Measurements from ENCODE around the gene COG6. TPM values are rescaled to one million over a fixed set of nuclear protein-coding genes. Genes with fewer than 3 reads are reported as not detected.

The COG6 gene
- polyA plus RNA-seq, 1 of the 3 experiments (the other 2 are of a cell fraction): 13.1 TPM

DNA sequence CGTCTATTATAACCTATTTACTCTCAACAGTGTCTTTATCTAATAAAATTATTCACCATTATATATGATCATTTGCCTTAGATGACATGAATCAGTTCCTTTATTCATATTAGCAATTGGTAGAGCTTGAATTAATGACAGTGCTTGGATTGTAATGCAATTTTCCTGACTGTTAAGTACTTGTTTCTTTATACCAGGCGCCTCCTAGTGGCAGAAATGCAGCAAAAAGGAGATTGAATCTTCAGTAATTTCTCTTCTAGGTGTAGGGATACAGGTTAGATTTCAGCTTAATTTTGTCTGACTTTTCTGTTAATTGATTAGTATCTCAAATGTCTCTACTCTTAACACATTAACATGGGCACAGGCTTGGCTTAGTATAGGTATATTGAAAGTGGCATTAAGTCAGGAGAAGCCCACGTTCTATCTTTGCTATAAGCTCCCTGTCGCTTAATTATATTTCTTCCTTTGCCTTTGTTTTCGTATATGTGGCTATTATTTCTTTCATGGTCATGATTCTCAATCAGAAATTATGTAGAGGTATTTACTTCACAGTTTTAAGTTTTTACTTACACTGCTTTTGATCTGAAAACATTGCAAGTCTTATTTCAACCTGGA lies 43.3 kb upstream of the COG6 start (continued):
- TF ChIP-seq, protein P1, sequence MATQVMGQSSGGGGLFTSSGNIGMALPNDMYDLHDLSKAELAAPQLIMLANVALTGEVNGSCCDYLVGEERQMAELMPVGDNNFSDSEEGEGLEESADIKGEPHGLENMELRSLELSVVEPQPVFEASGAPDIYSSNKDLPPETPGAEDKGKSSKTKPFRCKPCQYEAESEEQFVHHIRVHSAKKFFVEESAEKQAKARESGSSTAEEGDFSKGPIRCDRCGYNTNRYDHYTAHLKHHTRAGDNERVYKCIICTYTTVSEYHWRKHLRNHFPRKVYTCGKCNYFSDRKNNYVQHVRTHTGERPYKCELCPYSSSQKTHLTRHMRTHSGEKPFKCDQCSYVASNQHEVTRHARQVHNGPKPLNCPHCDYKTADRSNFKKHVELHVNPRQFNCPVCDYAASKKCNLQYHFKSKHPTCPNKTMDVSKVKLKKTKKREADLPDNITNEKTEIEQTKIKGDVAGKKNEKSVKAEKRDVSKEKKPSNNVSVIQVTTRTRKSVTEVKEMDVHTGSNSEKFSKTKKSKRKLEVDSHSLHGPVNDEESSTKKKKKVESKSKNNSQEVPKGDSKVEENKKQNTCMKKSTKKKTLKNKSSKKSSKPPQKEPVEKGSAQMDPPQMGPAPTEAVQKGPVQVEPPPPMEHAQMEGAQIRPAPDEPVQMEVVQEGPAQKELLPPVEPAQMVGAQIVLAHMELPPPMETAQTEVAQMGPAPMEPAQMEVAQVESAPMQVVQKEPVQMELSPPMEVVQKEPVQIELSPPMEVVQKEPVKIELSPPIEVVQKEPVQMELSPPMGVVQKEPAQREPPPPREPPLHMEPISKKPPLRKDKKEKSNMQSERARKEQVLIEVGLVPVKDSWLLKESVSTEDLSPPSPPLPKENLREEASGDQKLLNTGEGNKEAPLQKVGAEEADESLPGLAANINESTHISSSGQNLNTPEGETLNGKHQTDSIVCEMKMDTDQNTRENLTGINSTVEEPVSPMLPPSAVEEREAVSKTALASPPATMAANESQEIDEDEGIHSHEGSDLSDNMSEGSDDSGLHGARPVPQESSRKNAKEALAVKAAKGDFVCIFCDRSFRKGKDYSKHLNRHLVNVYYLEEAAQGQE (IDR thresholded peaks at IDR 0.05; ENCODE audit: low read depth, low read length): no peak
- peak; percentile 39; the same call in 1 of the 2 replicates for TF ChIP-seq TEAD4 (IDR thresholded peaks at IDR 0.05; ENCODE audit: borderline replicate concordance, insufficient read depth)
- no peak for TF ChIP-seq FOXJ3 (CRISPR knock-in tag; IDR thresholded peaks at IDR 0.05)
- TF ChIP-seq RAD21 (IDR thresholded peaks at IDR 0.05; ENCODE audit: low read length): peak; percentile 83
- no peak for TF ChIP-seq CHD2 (IDR thresholded peaks at IDR 0.05; ENCODE audit: low read length, partially characterized antibody)
- TF ChIP-seq FOXM1 (IDR thresholded peaks at IDR 0.05; ENCODE audit: low read depth): no peak
- no peak for TF ChIP-seq EP300 (IDR thresholded peaks at IDR 0.05; ENCODE audit: borderline replicate concordance in 1 of 2, low read depth in 1 of 2, low read length in 1 of 2)
- TF ChIP-seq SMC3 (IDR thresholded peaks at IDR 0.05; ENCODE audit: low read depth, low read length): peak; percentile 67
- no peak for TF ChIP-seq GATA2 (CRISPR knock-in tag; IDR thresholded peaks at IDR 0.05)
- no peak for TF ChIP-seq ELF1 (IDR thresholded peaks at IDR 0.05)
- no peak for TF ChIP-seq MEF2A (IDR thresholded peaks at IDR 0.05; ENCODE audit: borderline replicate concordance, low read depth)
- no peak for TF ChIP-seq YY1 (IDR thresholded peaks at IDR 0.05; ENCODE audit: low read depth)

DNA sequence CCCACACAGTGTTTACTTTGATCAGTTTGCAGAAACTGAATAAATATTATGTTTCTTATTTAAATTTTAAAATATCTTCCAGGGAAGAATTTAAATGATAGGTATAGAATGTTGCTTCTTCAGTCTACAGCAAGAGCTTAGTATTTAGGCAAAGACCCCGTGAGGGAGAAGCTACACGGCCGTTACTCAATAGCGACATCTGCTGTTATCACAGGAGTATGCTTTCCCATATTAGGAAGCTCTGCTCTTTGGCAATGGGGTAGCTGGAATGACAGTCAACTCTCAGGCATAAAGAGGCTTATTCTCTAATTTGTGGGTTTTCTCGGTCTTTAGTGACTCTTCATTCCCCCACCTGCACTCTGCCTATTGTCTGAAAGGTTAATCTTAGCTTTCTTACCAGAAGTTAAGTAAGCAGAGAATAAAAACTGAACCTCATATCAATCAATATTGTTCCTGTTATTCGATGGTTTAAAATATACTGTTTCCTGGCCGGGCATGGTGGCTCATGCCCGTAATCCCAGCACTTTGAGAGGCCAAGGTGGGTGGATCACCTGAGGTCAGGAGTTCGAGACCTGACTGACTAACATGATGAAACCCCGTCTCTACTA lies 39.3 kb upstream of the COG6 start:
- H3K9me3 ChIP-seq: no peaks in the 10 kb centered on the region
- peak; percentile 64 for DNase-seq
- H3K27ac ChIP-seq (ENCODE audit: low read depth in 2 of 2, low read length in 1 of 2): no peak overlapping the region
- TF ChIP-seq SMC3 (IDR thresholded peaks at IDR 0.05; ENCODE audit: low read depth, low read length): peak; percentile 95
- TF ChIP-seq JUND (IDR thresholded peaks at IDR 0.05): no peak
- TF ChIP-seq ELF1 (IDR thresholded peaks at IDR 0.05): no peak
- TF ChIP-seq, protein P2, sequence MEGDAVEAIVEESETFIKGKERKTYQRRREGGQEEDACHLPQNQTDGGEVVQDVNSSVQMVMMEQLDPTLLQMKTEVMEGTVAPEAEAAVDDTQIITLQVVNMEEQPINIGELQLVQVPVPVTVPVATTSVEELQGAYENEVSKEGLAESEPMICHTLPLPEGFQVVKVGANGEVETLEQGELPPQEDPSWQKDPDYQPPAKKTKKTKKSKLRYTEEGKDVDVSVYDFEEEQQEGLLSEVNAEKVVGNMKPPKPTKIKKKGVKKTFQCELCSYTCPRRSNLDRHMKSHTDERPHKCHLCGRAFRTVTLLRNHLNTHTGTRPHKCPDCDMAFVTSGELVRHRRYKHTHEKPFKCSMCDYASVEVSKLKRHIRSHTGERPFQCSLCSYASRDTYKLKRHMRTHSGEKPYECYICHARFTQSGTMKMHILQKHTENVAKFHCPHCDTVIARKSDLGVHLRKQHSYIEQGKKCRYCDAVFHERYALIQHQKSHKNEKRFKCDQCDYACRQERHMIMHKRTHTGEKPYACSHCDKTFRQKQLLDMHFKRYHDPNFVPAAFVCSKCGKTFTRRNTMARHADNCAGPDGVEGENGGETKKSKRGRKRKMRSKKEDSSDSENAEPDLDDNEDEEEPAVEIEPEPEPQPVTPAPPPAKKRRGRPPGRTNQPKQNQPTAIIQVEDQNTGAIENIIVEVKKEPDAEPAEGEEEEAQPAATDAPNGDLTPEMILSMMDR (IDR thresholded peaks at IDR 0.05): peak; percentile 90
- TF ChIP-seq, protein P3, sequence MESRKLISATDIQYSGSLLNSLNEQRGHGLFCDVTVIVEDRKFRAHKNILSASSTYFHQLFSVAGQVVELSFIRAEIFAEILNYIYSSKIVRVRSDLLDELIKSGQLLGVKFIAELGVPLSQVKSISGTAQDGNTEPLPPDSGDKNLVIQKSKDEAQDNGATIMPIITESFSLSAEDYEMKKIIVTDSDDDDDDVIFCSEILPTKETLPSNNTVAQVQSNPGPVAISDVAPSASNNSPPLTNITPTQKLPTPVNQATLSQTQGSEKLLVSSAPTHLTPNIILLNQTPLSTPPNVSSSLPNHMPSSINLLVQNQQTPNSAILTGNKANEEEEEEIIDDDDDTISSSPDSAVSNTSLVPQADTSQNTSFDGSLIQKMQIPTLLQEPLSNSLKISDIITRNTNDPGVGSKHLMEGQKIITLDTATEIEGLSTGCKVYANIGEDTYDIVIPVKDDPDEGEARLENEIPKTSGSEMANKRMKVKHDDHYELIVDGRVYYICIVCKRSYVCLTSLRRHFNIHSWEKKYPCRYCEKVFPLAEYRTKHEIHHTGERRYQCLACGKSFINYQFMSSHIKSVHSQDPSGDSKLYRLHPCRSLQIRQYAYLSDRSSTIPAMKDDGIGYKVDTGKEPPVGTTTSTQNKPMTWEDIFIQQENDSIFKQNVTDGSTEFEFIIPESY (IDR thresholded peaks at IDR 0.05; ENCODE audit: borderline replicate concordance, low read depth): no peak
- TF ChIP-seq RAD21 (IDR thresholded peaks at IDR 0.05; ENCODE audit: low read length): peak; percentile 87
- no peak for TF ChIP-seq EP300 (IDR thresholded peaks at IDR 0.05; ENCODE audit: borderline replicate concordance in 1 of 2, low read depth in 1 of 2, low read length in 1 of 2)
- H3K79me2 ChIP-seq (ENCODE audit: insufficient read depth): no peaks in the 10 kb centered on the region
- peak overlapping the region; percentile 61 for H2AFZ ChIP-seq (ENCODE audit: low read depth)
- H3K9me2 ChIP-seq: no peaks in the 10 kb centered on the region
- H3K4me1 ChIP-seq (ENCODE audit: control insufficient read depth in 1 of 2, insufficient read depth in 2 of 2, low read depth in 1 of 2, low read length in 1 of 2): peaks cover 0 to 6% of the 10 kb centered on the region in 2 experiments; a peak in 1 of 4 replicates
- no peak overlapping the region for H3K9ac ChIP-seq
- ChIA-PET CTCF (interaction anchor here (0.5 to 2.1 kb wide), 71 partner anchors 10 to 1066 kb away, joined by 3 to 30 read pairs (median 4); partner anchors contain the start of gene LHFPL6), POLR2A (no interaction called here)
- WGBS (ENCODE audit: low lambda C conversion rate): 18% methylated on average over 10 of the region's 10 CpGs
- H3K4me2 ChIP-seq: no peak overlapping the region
- no peaks in the 10 kb centered on the region for H3K27me3 ChIP-seq (ENCODE audit: insufficient read depth)
- no peak overlapping the region; a peak in 1 of 4 replicates for H3K4me3 ChIP-seq (ENCODE audit: low read depth in 2 of 2, low read length in 1 of 2)
- H3K36me3 ChIP-seq (replicated peaks in 1 of 2; ENCODE audit: control insufficient read depth in 1 of 2, insufficient read depth in 2 of 2, low read length in 1 of 2): no peaks in the 10 kb centered on the region
- H3F3A ChIP-seq (replicated peaks; ENCODE audit: insufficient read depth): no peaks in the 10 kb centered on the region
- H4K20me1 ChIP-seq (ENCODE audit: insufficient read depth): no peaks in the 10 kb centered on the region
